Activated T-cell treated with anti-CD3 and anti-CD28 coated beads, Interleukin-2, amount 50 U/mL, for 48 hours (primary cell): Measurements from ENCODE around the gene RNF151.

Experiments used
- DNase-seq, 2 experiments: peaks; one replicate each; pipeline ENCODE4 v3.0.0-alpha.2; 2020

Gene RNF151

DNA sequence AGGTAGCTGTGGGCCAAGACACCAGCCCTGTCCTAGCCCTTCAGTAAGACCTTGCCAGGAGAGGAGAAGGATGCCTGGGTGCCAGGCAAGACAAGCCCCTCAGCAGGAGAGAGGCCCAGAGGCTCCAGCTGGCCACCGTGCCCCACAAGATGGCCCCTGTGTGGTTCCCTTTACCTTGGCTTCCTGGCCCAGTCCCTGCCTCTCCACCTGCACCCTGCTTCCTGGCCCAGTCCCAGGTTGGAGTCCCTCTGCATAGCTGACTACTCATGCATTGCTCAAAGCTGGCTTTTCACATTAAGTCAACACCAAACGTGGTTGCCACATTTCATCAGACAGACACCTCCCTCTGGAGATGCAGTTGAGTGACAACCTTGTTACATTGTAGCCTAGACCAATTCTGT, 27.1 kb downstream of the RNF151 start:
- DNase-seq: peak; percentile 50 to 58

GRCh38 chr16:1997494-1998359, 31.1 kb downstream of the RNF151 start:
- DNase-seq: no peak

DNA sequence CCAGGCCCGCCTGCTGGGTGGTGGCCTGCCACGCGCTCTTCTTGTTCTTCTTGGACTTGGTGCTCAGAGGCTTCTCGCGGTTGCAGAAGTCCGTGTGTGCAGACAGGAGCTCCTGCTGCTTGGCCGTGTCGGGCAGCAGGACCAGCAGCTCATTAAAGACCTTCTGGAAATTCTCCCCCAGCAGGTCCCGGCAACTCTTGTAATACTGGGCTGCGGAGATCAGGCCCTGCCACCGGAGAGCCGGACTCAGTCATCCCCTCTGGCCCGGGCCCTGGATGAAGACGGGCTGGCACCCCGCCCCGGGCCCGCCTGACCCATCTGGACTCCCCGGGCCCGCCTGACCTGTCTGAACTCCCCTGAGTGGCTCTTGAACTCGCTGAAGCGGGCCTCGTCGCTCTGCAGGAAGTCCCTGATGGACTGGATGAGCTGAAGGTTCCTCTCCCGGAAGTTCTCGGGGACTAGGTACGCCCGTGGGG, 31.7 kb downstream of the RNF151 start:
- DNase-seq: no peak

- DNase-seq: no peak
Measured at GRCh38 chr16:1998852-1999801, 32.5 kb downstream of the RNF151 start.

DNA sequence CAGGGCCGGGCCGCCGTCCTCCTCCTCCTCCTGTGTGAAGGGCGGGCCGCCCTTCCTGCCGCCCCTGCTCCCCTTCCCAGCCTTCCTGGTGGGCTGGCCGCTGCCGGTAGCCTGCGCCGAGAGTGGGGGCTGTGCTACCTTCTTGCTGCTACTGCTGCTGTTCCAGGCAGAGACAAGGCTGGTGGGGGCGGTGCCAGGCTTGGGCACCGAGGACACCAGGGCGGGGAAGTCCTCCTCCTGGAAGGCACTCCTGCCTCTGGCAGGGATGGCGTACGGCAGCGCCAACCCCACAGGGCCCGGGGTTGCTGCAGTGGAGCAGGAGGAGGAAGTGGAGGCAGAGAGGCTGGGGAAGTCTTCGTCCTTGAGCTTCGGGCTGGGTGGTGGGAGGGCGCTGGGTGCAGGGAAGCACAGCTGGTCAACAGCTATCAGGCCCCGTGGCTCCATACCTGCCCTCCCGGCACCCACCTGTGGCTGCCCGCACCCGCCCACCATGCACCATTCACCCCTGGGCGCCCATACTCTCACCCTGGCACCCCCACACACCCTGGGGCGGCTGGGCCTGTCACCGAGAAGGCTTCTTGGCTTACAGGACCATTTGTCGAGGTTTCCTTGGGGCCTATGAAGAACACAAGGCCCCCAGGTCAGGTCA, 33.3 kb downstream of the RNF151 start:
- no peak for DNase-seq

DNA sequence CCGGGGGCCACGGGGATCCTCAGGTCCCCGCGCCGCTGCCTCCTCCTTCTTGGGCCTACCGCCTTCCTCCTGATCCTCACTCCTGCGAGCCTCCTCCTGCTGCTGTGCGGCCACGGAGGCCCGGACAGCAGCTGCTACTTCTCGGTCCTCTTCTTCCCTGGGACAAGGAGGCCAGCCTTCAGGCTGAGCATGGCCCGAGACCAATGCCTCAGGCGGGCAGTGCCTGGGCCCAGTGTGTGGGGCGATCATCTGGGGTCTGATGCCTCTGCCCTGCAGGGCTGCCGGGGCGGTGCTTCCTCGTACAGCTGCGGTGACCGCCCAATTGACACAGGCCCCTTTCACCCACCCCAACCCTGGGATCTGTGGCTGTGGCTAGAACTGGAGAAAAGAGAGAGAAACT, 34.4 kb downstream of the RNF151 start:
- no peak for DNase-seq

DNA sequence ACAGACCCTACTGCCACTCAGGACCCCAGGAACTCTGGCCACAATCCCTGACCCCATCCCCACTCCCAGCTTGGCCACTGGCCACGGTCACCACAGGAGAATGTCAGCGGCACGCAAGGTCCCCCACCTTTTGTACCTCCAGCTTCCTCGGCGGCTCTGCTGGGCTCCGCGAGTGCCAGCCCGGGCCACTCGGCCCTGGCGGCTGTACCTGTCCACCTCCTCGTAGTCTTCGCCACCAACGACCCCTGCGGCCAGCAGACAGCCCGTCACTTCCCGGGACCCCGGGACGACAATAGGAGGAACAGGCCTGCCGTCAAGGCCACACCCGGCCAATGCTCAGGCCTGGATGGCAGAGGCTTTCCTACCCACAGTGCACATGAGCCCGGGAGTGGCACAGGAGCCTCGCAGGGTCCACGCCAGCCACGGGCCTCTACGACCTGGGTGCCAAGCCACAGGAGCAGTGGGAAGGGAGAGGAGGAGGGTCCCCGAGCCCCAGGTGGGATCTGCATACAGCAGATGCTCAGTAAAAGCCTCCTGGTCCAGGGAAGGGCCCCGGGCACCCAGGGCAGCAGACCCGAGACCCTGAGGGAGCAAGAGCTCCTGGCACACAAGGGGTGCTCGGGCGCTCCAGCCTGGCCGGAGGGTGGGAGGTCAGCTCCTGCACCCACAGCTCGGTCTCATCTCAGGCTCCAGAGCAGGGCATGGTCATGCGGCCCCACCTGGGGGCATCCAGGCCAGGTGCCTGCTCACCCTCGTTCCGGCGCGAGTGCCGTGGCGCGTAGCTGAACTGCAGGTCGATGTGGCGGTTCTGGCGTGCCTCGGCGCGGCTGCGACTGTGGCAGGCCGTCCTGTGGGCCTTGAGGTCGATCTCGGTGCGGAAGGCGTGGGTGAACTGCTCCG, 35.0 kb downstream of the RNF151 start:
- no peak for DNase-seq

DNA sequence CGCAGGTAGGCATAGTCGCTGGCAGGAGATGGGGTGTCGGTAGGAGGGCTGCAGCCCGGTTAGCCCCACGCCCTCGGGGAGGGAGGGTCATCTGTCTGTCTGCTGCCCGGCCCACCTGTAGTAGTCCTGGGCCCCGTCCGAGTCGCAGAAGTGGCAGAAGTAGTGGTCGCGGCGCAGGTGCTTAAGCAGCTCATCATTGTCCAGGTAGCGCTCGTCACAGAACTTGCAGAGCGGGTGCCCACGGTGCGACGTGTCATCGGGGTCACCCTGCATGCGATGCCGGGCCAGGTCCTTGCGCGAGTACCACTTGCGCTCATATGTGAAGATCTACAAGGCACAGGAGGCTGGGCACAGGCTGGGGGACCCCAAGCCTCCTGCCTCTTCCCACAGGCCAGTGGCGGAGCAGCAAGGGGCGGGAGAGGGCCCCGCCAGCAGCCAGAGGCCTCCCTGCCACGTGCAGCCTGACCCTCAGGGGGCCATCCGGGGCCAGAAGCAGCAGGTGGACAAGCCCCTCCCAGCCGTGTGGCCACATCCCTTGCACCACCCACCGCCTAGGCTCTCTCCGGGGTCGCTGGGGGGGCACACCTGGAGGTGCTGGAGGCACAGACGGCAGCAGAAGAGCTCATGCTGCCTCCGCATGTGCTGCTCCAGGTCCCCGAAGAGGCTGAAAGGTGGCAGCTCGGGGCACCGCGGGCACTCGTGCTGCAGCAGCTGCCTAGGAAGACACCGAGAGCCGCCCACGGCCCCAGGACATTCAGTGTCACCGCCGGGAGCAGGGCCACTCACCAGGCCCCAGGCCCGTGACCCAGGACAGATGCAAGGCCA, 36.0 kb downstream of the RNF151 start:
- no peak for DNase-seq

DNA sequence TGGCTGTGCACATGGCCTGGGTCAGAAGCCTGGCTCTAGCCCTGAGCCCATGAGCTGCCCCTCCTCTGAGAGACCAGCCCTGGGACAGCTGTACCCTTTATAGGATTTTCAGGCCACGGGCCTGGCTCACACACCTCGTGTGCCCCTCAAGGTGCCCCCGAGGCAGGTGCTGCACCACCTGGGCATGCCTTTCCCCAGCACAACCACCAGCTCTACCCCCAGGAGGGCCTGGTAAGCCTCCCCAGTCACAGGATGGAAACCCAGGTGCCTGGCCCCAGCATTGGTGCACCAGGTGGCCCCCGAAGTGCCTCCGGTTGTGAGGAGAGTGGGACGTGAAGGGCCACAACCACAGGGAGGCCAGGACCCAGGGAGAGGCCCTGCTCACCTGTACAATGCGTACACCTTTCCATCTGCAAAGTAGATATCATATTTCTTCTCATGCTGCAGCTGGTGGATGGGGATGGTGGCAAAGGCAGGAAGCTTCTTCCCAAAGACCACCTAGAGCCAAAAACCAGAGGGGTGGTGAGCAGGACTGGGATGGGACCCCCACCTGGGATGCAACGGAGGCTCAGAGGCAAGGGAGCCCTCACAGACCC, 36.7 kb downstream of the RNF151 start:
- DNase-seq: no peak

- DNase-seq: peak; percentile 95 to 96
Measured at GRCh38 chr16:2003827-2004641, 37.4 kb downstream of the RNF151 start.

DNA sequence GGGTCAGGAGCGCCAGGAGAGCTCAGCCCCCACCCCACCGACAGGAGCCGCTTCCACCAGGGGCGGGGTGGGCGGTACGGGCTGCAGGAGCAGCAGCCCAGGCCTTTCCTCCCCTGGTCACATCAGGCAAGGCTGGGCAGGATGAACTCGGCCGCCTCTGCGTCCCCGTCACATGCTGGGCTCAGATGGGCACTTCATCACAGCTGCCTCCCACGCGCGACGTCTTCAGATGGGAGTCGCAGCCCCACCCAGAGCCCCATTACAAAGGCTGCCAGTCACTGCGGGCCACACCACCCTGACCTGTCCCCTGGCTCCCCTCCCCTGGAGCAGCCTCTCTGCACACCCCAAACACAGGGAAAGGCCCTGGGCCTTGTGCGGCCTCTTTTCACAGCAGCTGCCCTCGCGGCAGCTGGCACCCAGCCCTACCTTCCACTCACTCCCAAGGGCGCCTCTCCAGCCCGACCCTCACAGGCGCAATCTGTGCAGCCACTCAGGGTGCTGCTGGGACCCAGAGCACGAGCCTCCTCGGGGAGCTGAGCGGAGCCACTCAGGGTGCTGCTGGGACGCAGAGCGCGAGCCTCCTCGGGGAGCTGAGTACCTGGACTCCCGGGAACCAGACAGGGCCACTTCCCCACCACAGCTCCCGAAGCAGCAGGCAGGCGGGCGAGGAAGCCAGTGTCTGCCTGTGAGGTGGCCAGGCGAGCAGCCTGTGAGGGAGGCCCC, 38.3 kb downstream of the RNF151 start:
- DNase-seq: no peak

GRCh38 chr16:2005646-2006045, 39.0 kb downstream of the RNF151 start:
- no peak for DNase-seq

DNA sequence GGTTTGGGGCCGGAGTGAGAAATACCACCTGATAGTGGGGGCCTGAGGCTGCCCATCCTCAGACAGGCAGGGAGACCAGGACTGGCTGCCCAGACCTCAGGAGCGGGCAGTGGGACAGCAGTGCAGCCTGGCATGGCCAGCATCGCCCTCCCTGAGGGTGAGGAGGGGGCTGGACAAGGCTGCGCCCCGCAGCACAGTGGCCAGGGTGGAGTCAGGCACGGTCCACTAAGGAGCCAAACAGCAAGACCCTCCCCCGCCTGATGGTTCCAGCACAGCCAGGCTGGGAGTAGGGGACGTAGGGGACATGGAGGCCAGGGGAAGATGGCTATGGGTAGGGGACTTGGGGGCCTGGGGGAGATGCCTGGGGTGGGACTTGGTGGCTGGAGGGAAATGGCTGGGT, 39.7 kb downstream of the RNF151 start:
- DNase-seq: no peak

- no peak for DNase-seq
Measured at GRCh38 chr16:2007081-2007836, 40.6 kb downstream of the RNF151 start.

DNA sequence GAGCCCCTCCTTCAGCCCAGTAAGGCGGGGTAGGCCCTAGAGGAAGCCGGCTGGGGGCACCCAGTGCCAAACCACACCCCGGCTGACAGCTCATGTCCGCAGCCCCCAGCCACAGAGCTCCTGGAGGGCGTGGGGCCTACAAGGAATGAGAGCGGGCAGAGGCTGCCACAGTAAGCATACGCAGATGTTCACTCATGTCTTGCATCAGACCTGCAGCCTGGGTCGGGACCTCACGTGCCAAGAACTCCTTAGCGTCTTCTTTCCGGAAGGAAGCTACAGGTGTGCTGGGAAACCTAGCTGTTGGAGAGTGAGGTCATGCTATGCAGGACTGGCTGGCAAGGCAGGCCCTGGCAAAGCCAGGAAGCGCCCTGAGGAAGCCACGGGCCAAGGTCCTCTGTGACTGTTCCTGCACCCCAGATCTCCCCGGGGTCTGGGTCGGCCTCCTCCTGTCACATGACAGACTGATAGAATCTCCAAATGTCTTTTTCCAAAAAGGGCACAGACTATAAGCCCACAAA, 41.4 kb downstream of the RNF151 start:
- peak; percentile 50 to 57 for DNase-seq

DNA sequence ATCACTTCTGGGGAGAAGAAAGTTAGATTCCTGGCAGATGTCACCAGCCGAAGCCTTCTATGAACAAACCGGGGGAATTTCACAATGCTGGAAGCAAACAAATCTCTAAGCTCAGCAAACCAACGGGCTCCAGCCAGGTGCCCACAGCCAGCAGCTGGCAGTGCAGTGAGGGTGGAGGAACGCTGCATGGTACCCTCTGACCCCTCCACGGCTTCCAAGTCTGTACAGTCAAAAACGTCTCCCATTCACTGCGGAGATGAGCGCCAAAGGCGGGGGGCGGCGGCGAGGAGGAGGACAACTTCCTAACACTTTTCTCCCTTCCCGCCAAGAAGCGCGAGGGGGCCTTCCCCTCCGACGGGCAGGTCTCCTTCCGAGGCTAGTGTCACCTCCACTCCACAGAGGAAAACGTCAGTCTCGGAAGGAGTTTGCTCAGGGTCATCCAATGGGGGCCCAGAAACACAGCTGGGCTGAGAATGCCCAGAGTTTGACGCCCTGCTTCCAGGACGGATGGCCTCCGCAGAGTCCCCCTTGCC, 42.0 kb downstream of the RNF151 start:
- peak; percentile 67 to 69 for DNase-seq

DNA sequence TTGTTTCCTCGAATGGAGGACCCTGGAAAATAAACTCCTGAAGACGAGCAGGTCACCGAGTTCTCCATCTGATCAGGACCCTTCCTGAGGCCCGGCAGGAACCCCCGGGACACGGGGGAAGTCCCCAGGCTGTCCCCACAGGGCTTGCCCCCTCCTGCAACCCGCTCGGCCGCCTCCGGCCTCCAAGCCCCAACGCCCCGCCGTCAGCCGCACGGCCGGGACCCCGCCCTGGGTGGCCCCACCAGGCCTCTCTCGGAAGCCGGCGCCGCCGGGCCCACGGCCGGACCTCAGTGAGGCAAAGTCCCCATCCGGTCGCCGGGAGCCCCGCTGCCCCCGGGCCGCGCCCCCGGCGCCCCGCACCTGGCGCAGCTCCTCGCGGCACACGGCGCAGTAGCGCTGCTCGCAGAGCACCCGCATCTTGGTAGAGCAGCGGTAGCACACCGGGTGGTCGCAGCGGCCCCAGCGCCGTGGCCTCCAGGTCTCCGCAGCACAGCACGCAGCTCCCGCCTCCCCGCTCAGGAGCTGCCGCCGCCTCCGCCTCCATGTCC, 42.6 kb downstream of the RNF151 start:
- DNase-seq: peak in 1 of 2 experiments; percentile 57
